NCI-H524 (cell line): ENCODE measurements around the gene MRPS7.
A peak's percentile ranks its signal among the peaks of the same experiment; 100 is the strongest.

Source experiments
- DNase-seq, 2 experiments: peaks; one replicate each; lab custom pipeline; 2025; lab: John Stamatoyannopoulos, UW

MRPS7 gene

GRCh38 chr17:75308732-75309629 lies 47.3 kb downstream of the MRPS7 start:
- DNase-seq, result no peak

- peak in 1 of 2 experiments; percentile 28 for DNase-seq
Observed at GRCh38 chr17:75313941-75314551, 52.4 kb downstream of the MRPS7 start.

GRCh38 chr17:75315541-75316243 lies 54.0 kb downstream of the MRPS7 start:
- DNase-seq, result no peak
